Esophagus muscularis mucosa (tissue), 4 donors: ENCODE measurements around the gene RNF126.

Experiments used
- EP300 ChIP-seq: sonication (generic); formaldehyde crosslinking; IDR thresholded peaks from one replicate; pipeline ENCODE4 v1.6.1; 2017; ENCODE audit warnings: antibody characterized with exemption
- POLR2A ChIP-seq: fragments of 450-650 bp; IDR thresholded peaks from one replicate; pipeline ENCODE4 v1.6.1; 2017; ENCODE audit warnings: antibody characterized with exemption, moderate library complexity, mild to moderate bottlenecking, low read depth
- POLR2AphosphoS5 ChIP-seq, 2 donors: sonication (generic); formaldehyde crosslinking; IDR thresholded peaks; one replicate each; pipeline ENCODE4 v1.6.1; 2017; ENCODE audit warnings: antibody characterized with exemption in 2 of 2
- TF ChIP-seq, protein P1 (sequence below), 3 experiments: fragments of 200-600 bp in 2 of 3; fragments of 450-650 bp in 1 of 3; sonication (generic) in 2 of 3; IDR thresholded peaks; one replicate each; pipeline ENCODE4 v1.5.1; 2017 to 2019; ENCODE audit warnings: antibody characterized with exemption in 3 of 3, mild to moderate bottlenecking in 2 of 3, moderate library complexity in 1 of 3

DNA sequence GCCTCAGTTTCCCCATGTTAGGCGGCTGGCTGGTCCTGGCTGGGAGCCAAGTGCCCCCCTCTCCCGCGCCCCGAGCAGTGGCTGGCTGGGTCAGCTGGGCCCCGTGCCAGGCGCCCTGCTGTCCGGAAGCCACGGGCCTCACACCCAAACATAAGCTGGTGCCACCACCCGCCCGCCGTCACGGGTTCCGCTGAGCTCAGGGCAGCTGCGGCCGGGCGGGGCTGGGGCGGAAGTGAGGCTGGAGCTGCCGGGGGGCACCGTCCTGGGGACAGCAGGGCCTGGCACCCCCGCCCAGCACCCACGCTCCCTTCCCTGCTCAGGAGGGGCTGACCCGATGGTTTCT is 54.0 kb downstream of the RNF126 start:
- TF ChIP-seq, protein P1, sequence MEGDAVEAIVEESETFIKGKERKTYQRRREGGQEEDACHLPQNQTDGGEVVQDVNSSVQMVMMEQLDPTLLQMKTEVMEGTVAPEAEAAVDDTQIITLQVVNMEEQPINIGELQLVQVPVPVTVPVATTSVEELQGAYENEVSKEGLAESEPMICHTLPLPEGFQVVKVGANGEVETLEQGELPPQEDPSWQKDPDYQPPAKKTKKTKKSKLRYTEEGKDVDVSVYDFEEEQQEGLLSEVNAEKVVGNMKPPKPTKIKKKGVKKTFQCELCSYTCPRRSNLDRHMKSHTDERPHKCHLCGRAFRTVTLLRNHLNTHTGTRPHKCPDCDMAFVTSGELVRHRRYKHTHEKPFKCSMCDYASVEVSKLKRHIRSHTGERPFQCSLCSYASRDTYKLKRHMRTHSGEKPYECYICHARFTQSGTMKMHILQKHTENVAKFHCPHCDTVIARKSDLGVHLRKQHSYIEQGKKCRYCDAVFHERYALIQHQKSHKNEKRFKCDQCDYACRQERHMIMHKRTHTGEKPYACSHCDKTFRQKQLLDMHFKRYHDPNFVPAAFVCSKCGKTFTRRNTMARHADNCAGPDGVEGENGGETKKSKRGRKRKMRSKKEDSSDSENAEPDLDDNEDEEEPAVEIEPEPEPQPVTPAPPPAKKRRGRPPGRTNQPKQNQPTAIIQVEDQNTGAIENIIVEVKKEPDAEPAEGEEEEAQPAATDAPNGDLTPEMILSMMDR (IDR thresholded peaks at IDR 0.05) = no peak
- TF ChIP-seq POLR2AphosphoS5 (IDR thresholded peaks at IDR 0.05) (no peak), EP300 (no peak), POLR2A (no peak)
